ENCODE data around the gene DOCK3.
"Not testable (repeated sequence)": the region's sequence is repeated elsewhere in the genome, so short reads cannot be mapped to it uniquely, and the experiment has no call there.

- TF ChIP-seq EZH2 (IDR thresholded peaks at IDR 0.05; ENCODE audit: borderline replicate concordance, low read length); CTCF (conservative IDR thresholded peaks at IDR 0.05 in 1 of 2, IDR thresholded peaks at IDR 0.05 in 1 of 2; ENCODE audit: extremely low read depth in 1 of 2, insufficient read depth in 1 of 2, low read depth in 1 of 2, low read length in 2 of 2): not testable (repeated sequence)
Observed at GRCh38 chr3:50804376-50804775, 129.6 kb downstream of the DOCK3 start.

Data from mammary epithelial cell (primary cell).